Heart right ventricle (tissue), 16 donors: ENCODE results near the gene SCUBE1. TPM values are rescaled to one million over a fixed set of nuclear protein-coding genes. Genes with fewer than 3 reads are reported as not detected.

Experiments
- ATAC-seq, 8 donors: fragments of 200-7000 bp; cut with Tn5 transposase; one replicate each; pipeline ENCODE4 v1.9.1; 2020; ENCODE audit warnings: mild to moderate bottlenecking in 8 of 8, moderate library complexity in 8 of 8, moderate number of reproducible peaks in 1 of 8
- DNase-seq, 2 donors: peaks; one replicate each; pipeline ENCODE4 v3.0.0-alpha.2; 2020
- H3K27ac ChIP-seq, 10 donors: fragments of 200-600 bp; sonication (generic) in 2 of 10; one replicate each; pipeline versions ENCODE4 v1.5.0 to v1.8.0; 2020 to 2022; ENCODE audit warnings: mild to moderate bottlenecking in 3 of 10
- H3K27me3 ChIP-seq, 7 donors: fragments of 200-600 bp; one replicate each; pipeline ENCODE4 v1.8.0; 2021 to 2022; ENCODE audit warnings: mild to moderate bottlenecking in 2 of 7
- H3K36me3 ChIP-seq, 9 donors: fragments of 200-600 bp; sonication (generic) in 1 of 9; one replicate each; pipeline versions ENCODE4 v1.5.0 to v1.8.0; 2020 to 2022; ENCODE audit warnings: mild to moderate bottlenecking in 2 of 9
- H3K4me1 ChIP-seq, 9 donors: fragments of 200-600 bp; sonication (generic) in 1 of 9; one replicate each; pipeline versions ENCODE4 v1.5.0 to v1.8.0; 2020 to 2022; ENCODE audit warnings: mild to moderate bottlenecking in 4 of 9
- H3K4me3 ChIP-seq, 10 donors: fragments of 200-600 bp; sonication (generic) in 2 of 10; one replicate each; pipeline versions ENCODE4 v1.5.0 to v1.8.0; 2020 to 2022; ENCODE audit warnings: mild to moderate bottlenecking in 7 of 10, moderate library complexity in 2 of 10
- H3K9me3 ChIP-seq, 11 donors: fragments of 200-600 bp in 10 of 11; sonication (generic) in 2 of 11; one replicate each; pipeline versions ENCODE4 v1.5.0 to v1.8.0; 2013 to 2022; ENCODE audit warnings: mild to moderate bottlenecking in 2 of 11, control low read depth in 1 of 11, moderate library complexity in 1 of 11
- CTCF ChIP-seq, 9 donors: fragments of 200-600 bp; sonication (generic) in 2 of 9; IDR thresholded peaks; one replicate each; pipeline versions ENCODE4 v1.5.0 to v1.8.0; 2021 to 2022; ENCODE audit warnings: antibody characterized with exemption in 9 of 9, mild to moderate bottlenecking in 5 of 9, moderate library complexity in 1 of 9
- WGBS, 2 donors: extraction: QIAGEN DNeasy Blood & Tissue Kit; methylation state at CpG; one replicate each; pipeline ENCODE4 v1.1.7; 2013; ENCODE audit warnings: inconsistent platforms in 1 of 2; 5-methylcytosine and 5-hydroxymethylcytosine counted together
- intact Hi-C, 10 donors: fragments of 100-400 bp; cut with DNase I; formaldehyde crosslinking; loops; one replicate each; pipeline versions ENCODE4 v1.11.1 to v1.14.2; 2022
- polyA plus RNA-seq, 2 donors: library from polyadenylated mRNA; stranded (reverse); fragments of 200-250 nt; gene quantifications; one replicate each; pipeline ENCODE4 v1.2.3, GENCODE V29; 2013
- total RNA-seq, 10 donors: library from RNA; stranded (reverse); fragmentation: NEBNext Ultra II Directional in 3 of 10; extraction: Animal tissue kit (Norgen Biotek cat#: 25700) in 3 of 10; gene quantifications; one replicate each; pipeline versions ENCODE4 v1.2.1 to v1.2.4, GENCODE V29; 2021 to 2023
- donor health status: Arrhythmogenic right ventricular cardiomyopathy.
- donor health status: ischemic (EF 13 %, LVEDD 7.1; RV severe dilation, severe dysfunction).
- donor health status: healthy with polysubstance abuse.
- donor health status: DM: no; HTN: yes; CAD: no.
- donor health status: DM: no; HTN: no; CAD: no.
- donor health status: ischemic (EF 25% LVEDD 6.9; RV normal size, moderate dysfunction).
- donor health status: ischemic (EF 25% LVEDD 5.7; RV mildly dilated, moderate dysfunction).
- donor health status: healthy.
- donor health status: DM: yes; HTN: yes; CAD: no.
- donor health status: Ischemic cardiomyopathy.
- donor health status: ischemic (EF 35%, LVEDD 5.7; RV mildly dilated, moderate dysfunction).
- donor health status: nonischemic (EF 11% LVEDD 7.7; RV severe dilation, severe dysfunction).
- donor health status: DM: yes; HTN: yes; CAD: no.
- donor health status: PGD.
- donor health status: ischemic (EF 29% LVEDD 5.4; RV normal size, mild dysfunction).
- donor health status: nonischemic (EF 23%, LVEDD 6.1; RV moderate dilation, normal function).

Gene SCUBE1
- total and polyA plus RNA-seq, 12 donors: 0.01 to 0.60 (median 0.13) TPM; not detected in 1

DNA sequence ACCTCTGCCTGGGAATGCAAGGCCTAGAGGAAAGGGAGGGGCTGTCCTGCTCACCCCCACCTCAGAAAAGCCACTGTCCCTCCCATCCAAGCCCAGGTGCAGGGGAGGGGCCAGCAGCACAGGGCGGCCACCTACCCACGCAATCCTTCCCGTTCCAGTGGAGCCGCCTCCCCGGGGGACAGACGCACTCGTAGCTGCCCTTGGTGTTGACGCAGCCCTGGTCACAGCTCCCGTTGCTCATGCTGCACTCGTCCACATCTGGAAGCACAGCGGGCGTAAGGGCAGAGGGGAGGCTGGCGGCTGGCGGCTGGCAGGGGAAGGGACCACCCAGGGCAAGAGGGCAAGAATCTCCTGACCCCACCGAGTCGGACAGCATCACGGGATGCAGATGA, 115.9 kb downstream of the SCUBE1 start:
- no peaks in the 10 kb centered on the region for H3K36me3 ChIP-seq
- ATAC-seq: peak in 1 of 8 donors; percentile 42
- intact Hi-C loops: loop anchor here in 2 of 10 donors (5.0 kb wide), 2 partner anchors 120 to 160 kb away; no protein-coding TSS in a partner anchor

DNA sequence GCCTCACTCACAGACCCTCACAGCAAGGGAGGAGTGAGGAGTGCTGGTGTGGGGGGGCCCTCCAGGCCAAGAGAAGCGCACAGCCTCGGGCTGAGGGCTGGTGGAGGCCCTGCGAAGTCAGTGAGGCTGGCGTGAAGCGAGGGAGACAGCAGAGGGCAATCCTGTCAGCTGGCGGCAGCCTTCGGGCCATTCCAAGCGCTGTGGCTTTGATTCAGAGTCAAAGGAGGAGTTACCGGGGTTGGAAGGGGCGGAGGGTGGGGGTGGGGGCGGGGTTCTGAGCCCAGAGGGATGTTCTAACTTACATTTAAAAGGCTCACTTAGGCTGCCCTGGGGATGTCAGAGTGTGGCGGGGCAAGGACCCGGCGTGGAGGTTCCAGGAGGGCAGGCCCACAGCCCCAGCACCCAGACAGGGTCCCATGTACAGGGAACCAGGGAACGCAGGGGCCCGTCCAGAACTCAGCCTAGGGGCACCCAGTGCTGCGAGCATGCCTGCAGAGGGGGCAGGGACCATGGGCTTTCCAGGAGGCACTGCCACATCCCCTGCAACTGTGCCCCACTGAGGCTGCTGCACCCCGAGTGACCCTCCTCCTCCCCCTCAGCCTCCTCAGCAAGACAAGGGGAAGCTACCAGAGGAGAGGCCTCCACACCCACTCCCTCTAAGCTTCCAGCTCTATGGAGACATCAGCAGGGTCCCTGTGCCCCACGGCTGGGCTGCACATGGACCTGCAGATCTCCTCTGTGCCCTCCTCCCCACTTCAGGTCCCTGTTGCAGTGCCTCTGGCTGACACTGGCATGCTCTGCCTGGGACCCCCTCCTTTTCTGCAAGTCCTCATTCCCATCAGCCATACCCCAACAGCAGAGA, 116.6 kb downstream of the SCUBE1 start:
- no peak for TF ChIP-seq CTCF (IDR thresholded peaks at IDR 0.05)
- DNase-seq (no peak), ATAC-seq (no peak)
- Histone ChIP-seq H3K4me1 (peaks cover 6 to 17% (median 14%) of the 10 kb centered on the region in 9 donors), H3K9me3 (no peaks in the 10 kb centered on the region), H3K27me3 (peaks cover 0 to 17% (median 2%) of the 10 kb centered on the region in 7 donors), H3K27ac (no peak overlapping the region), H3K4me3 (no peak overlapping the region), H3K36me3 (no peaks in the 10 kb centered on the region)
- whole genome bisulfite sequencing, 2 donors: 69 to 71% methylated on average over 19 of the region's 19 CpGs
- intact Hi-C loops: loop anchor here in 2 of 10 donors (5.0 kb wide), 2 partner anchors 121 to 161 kb away; no protein-coding TSS in a partner anchor

More for the DNA sequence above, 115.9 kb downstream of the SCUBE1 start:
- TF ChIP-seq CTCF (IDR thresholded peaks at IDR 0.05): no peak
- WGBS, 2 donors: 60 to 64% methylated on average over 17 of the region's 17 CpGs
- Histone ChIP-seq H3K27ac (no peak overlapping the region), H3K27me3 (peaks cover 0 to 22% (median 7%) of the 10 kb centered on the region in 7 donors), H3K4me1 (peaks cover 4 to 11% (median 8%) of the 10 kb centered on the region in 9 donors), H3K9me3 (no peaks in the 10 kb centered on the region), H3K4me3 (no peak overlapping the region)
- DNase-seq: no peak

- Histone ChIP-seq H3K4me3 (no peak overlapping the region), H3K4me1 (peaks cover 6 to 21% (median 18%) of the 10 kb centered on the region in 9 donors), H3K9me3 (no peaks in the 10 kb centered on the region), H3K27ac (no peak overlapping the region), H3K27me3 (peaks cover 0 to 9% (median 0%) of the 10 kb centered on the region in 7 donors), H3K36me3 (no peaks in the 10 kb centered on the region)
- ATAC-seq (no peak), DNase-seq (no peak)
- 94 to 98% methylated on average over 8 of the region's 8 CpGs for WGBS, 2 donors
- intact Hi-C loops: loop anchor here in 2 of 10 donors (5.0 kb wide), 2 partner anchors 122 to 162 kb away; no protein-coding TSS in a partner anchor
- TF ChIP-seq CTCF (IDR thresholded peaks at IDR 0.05): no peak
Measured at GRCh38 chr22:43225609-43226008, 117.6 kb downstream of the SCUBE1 start.

DNA sequence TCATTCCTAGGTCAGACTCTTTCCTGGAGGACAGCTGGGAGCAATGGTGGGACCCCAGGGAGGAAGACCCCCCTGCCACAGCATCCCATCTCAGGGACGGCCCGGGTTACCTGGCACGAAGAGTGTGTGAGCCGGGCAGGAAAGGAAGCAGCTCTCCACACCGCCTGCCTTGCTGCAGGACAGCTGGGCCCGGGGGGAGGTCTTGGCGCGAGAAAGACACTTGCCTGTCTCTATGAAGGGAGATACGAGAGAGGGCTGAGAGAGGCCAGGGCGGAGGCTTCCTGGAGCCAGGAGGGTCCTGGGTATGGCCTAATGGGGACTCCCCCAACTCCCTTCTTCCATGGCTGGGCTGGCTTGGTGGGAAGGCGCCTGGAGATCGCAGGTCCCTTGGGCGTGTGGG, 120.2 kb downstream of the SCUBE1 start:
- no peaks in the 10 kb centered on the region for H3K9me3 ChIP-seq
- 72 to 74% methylated on average over 13 of the region's 13 CpGs for WGBS, 2 donors
- no peak for TF ChIP-seq CTCF (IDR thresholded peaks at IDR 0.05)
- peaks cover 6 to 21% (median 18%) of the 10 kb centered on the region in 9 donors for H3K4me1 ChIP-seq
- ATAC-seq (peak in 1 of 8 donors; percentile 15), DNase-seq (no peak)
- H3K27me3 ChIP-seq: no peaks in the 10 kb centered on the region
- no peak overlapping the region for H3K4me3 ChIP-seq
- H3K27ac ChIP-seq: peak overlapping the region in 3 of 10 donors; percentile 32 to 73 (median 35)
- no peaks in the 10 kb centered on the region for H3K36me3 ChIP-seq
- intact Hi-C loops: loop anchor here in 1 of 10 donors (5.0 kb wide), 1 partner anchor 36 kb away; the partner anchor contains the start of gene TTLL12
